ENCODE data around the gene CRIP3.
"Not testable (repeated sequence)": the region's sequence is repeated elsewhere in the genome, so short reads cannot be mapped to it uniquely, and the experiment has no call there.

Gene CRIP3

GRCh38 chr6:43308101-43308989 lies at the start of gene CRIP3:
CRIP3 (minus strand) TSS chr6:43308826; CDS start chr6:43308792, 34 bp downstream.
- no peak for DNase-seq

DNA sequence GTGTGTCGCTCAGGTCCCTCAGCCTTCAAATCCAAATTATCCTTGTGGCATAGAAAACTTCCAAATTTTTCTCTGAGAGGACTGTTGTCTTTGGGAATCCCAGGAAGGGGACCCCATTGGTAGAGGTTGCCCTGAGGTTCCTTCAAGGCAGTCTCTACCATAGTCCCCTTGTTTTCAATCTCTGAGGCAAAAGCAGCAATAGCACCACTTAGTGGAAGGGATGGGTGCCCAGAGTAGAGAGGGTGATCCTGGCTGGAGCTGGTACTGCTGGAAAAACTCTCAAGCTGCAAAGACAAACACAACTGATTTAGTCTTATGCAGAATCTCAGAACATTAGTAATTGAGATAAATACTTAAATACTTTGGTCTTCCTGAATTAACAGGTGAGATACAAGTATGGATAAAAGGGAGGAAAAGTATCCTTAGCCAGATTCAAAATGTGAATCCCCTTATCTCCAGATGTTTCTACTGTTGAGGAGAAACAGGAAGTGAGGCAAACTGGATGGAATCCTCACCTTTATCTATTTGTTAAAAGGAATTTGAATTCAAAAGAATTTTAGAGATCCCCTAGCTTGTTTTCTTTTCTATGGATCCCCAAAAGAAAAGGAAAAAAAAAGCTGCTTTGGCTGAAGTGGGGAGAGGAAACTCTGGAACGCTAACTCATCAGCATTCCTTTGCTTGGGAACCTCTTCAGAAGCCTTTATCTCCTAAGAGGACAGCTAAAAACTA lies 47.4 kb upstream of the CRIP3 start:
- DNase-seq = peak; percentile 13

GRCh38 chr6:43351951-43352350 lies 43.3 kb upstream of the CRIP3 start:
- DNase-seq = not testable (repeated sequence)

- no peak for DNase-seq
Measured at GRCh38 chr6:43347444-43347843, 38.8 kb upstream of the CRIP3 start.

- DNase-seq = no peak
Measured at GRCh38 chr6:43347021-43347420, 38.4 kb upstream of the CRIP3 start.

DNA sequence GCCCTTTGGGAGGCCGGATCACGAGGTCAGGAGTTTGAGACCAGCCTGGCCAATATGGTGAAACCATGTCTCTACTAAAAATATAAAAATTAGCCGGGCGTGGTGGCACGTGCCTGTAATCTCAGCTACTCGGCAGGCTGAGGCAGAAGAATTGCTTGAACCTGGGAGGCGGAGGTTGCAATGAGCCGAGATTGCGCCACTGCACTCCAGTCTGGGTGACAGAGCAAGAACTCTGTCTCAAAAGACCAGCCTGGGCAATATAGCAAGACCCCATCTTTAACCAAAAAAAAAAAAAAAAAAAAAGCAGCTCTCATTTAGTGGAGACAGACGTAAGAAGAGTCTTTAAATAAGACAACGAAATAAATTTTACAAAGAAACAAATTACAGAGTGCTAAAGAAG lies 37.6 kb upstream of the CRIP3 start:
- DNase-seq = not testable (repeated sequence)

DNA sequence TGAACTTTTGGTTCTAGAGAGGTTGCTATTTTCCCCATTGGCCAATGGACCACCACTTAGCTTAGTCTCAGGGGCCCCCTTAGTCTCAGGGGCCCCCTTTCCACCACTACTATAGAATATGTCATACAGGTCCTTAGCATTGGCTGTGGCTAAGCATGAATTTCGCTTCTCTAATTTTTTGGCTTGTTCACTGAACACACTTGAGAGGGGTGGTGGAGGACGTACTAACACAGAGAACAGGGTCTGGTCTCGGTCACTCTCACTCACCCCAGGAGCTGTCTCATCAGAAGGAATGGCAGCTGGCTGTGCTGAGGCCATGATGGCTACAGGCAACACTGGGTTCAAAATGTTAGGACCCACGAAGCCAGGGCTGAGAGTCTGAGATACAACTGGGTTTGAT lies 30.5 kb upstream of the CRIP3 start:
- no peak for DNase-seq

- no peak for DNase-seq
Measured at GRCh38 chr6:43338243-43338642, 29.6 kb upstream of the CRIP3 start.

DNA sequence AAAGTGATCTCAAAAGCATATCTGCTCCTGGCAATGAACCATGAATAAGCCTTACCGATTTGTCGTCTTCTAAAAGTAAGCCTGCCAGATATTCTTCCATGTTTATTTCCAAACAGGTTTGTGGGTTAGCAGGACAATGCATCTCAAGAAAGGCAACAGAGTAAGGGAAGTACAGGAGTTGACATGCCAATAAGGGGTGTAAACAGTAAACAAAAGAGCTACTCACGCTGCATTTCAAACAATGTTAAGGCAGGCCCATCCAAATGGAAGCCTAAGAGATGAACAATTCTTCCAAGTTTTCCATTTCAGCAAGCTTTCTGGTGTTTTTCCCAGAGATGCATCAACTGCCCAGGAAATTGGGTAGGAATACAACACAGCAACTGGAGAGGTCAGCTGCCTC lies 27.8 kb upstream of the CRIP3 start:
- peak; percentile 31 for DNase-seq

GRCh38 chr6:43335469-43335868 lies 26.8 kb upstream of the CRIP3 start:
- no peak for DNase-seq

DNA sequence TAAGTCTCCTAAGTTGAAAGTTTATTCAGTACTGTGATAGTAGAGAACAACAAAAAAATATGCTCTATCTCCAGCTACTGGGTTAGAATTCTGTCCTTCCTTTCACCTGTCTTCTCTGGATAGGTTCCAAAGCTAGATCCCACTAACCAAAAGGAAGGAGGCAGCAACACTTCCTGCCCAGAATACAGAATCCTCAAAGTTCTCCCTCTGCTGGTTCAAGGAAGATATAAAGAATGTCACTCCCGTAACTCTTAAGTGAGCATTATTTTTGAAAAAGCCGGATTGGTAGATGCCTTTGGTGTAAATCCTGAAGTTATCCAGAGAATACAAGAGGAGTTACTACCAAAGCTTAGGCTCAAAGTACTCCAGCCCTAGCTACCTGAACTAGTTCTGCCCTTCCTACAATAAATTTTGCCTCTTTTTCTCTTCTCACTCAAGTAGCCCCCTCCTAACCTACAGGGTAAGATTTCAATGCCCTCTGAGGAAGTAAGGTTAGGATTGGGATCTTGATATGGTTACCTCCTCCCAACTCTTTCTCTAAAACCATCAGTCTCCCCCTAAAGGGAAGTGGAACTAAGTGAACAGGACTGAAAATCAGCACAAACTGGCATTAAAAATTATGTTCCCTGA lies 26.0 kb upstream of the CRIP3 start:
- DNase-seq = no peak

- no peak for DNase-seq
Measured at GRCh38 chr6:43331891-43332290, 23.3 kb upstream of the CRIP3 start.

DNA sequence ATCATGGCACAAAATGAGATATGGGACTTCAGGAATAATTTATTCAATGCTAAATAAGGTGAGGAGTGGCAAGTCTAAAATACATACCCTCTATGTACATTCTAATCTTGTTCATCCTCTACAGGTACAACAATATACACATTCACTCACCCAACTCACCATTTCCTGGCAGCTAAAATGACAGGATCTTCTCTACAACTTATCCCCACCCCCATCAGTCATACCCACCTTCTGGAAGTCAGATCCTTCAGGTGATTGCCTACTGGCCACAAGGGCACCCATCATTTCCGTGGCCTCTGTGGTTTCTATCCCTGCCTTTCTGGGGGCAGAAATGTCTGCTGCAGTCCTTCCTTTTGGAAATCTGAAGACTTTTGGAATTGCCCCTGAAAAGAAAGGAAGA lies 22.8 kb upstream of the CRIP3 start:
- no peak for DNase-seq

DNA sequence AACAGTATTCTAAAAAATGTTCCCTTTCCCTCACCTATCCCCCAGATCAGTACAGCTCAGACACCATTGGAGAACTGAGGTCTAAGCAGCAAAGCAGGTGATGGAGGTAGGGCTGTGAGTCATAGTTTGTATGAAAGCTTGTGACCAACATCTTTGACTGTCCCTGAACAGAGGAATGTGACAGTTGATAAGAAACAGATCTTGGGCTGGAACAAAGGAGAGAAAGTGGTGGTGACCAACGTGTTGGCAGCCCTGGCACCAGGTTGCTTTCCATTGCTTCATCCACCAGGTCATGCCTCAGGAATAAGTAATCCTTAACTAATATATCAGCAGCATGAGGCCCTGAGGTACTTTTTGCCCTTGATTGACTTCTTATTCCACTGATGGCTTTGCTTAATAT lies 19.9 kb upstream of the CRIP3 start:
- no peak for DNase-seq

- no peak for DNase-seq
Measured at GRCh38 chr6:43325876-43326275, 17.2 kb upstream of the CRIP3 start.

GRCh38 chr6:43318011-43318410 lies 9.4 kb upstream of the CRIP3 start:
- no peak for DNase-seq

DNA sequence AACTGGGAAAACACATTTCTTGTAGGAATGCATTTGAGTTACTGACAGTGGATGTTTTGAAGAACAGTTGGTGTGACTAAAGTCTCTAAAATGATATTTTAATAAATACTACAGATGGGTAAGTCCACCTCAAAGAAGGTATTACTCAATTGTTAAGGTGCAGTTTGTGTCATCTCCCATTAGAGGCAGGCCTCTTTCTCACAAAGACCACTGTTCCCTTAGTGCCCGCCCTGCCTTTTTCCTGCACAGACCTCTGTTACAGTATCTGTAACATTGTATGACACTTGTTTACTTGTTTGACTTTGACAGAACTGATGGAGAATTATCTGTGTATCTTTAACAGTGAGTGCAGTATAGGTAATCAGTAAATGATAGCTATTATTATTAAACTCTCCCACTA lies 5.2 kb upstream of the CRIP3 start:
- no peak for DNase-seq

DNA sequence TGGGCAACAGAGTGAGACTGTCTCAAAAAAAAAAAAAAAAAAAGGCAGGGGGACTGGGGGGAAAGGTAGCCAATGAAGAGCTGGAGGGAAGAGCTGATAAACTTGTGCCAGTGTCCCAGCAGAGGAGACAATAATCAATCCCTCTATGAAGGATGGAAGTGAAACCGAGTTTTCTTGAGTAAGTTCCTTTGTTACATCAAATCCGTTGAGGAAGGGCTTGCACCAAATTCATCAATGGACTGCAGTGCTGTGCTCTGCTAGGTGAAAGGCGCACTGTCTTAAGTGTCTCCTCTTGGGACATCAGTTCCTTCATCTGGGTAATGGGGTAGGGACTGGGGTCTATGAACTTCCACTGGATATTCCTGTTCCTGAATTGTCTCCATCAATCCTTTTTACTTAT lies 3.0 kb upstream of the CRIP3 start:
- DNase-seq = no peak

DNA sequence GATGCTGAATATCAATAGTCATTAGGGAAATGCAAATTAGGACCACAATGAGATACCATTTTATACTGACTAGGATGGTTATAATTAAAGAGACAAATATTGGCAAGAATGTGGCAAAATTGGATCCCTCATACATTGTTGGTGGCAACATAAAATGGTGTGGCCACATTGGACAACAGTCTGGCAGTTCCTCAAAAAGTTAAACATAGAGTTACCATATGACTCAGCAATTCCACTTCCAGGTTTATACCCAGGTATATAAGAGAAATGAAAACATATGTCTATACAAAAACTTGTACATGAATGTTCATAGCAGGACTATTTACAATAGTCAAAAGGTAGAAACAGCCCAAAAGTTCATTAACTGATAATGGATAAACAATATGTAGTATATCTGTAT lies 2.0 kb upstream of the CRIP3 start:
- no peak for DNase-seq

GRCh38 chr6:43310134-43310533 lies 1.5 kb upstream of the CRIP3 start:
- DNase-seq = no peak

- no peak for DNase-seq
Measured at GRCh38 chr6:43308990-43309477, 408 bp upstream of the CRIP3 start.

- DNase-seq = no peak
Measured at GRCh38 chr6:43307451-43308100, 1.1 kb downstream of the CRIP3 start.

- DNase-seq = no peak
Measured at GRCh38 chr6:43306086-43306485, 2.5 kb downstream of the CRIP3 start.
